Fibroblast of the aortic adventitia (primary cell): ENCODE data around the gene PIK3R1. TPM values are rescaled to one million over a fixed set of nuclear protein-coding genes. Genes with fewer than 3 reads are reported as not detected.

ENCODE experiments used
- DNase-seq: peaks from one replicate; pipeline ENCODE4 v3.0.0-alpha.2; 2010; ENCODE audit warnings: low read depth
- H3K4me3 ChIP-seq: 2 replicates; pipeline ENCODE4 v1.5.1; 2011; ENCODE audit warnings: low read depth, mild to moderate bottlenecking, control low read depth, low read length, moderate library complexity
- total RNA-seq: library from RNA; depleted of rRNA; stranded (reverse); fragments of >200 nt; gene quantifications from 2 replicates; pipeline ENCODE4 v1.2.3, GENCODE V29; 2012; ENCODE audit warnings: low replicate concordance
- TF ChIP-seq, protein P1 (sequence below): IDR thresholded peaks from 2 replicates; pipeline ENCODE4 v1.5.1; 2011; ENCODE audit warnings: mild to moderate bottlenecking, low read length, control low read depth, inconsistent platforms; ENCODE audit not compliant: insufficient read depth

PIK3R1 gene
- total RNA-seq, 1 donor = 45.1 TPM

DNA sequence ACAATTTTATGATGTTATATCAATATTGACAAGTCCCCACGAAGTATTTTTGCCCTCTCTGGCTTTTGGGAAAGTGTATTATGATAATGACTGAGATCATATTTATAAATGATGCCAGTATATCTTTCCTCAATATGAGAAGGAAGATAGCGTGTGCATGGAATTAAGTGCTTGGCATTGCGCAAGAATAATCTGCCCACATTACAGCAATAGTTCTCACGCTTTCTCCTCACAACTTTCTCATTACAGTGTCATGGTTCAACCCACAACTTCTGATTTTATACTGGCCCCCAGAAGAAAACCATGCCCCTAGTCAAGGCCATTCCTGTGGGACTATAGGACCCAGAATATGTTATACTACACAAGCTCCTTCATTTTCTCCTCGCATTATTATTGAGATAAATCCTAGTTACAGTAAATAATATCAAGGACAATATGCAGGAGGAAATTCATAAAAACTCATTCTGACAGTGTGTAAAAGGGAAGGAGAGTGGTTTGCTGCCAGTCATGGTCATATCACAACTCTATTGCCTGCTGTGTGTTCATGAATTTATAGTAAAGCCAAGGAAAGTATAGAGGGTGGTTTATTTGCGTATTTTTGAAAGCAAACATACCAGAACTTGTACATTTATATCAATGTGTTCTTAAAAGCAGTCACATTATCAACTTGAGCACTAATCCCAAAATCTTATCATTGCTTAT lies 114.1 kb downstream of the PIK3R1 start:
- H3K4me3 ChIP-seq = no peak overlapping the region
- TF ChIP-seq, protein P1, sequence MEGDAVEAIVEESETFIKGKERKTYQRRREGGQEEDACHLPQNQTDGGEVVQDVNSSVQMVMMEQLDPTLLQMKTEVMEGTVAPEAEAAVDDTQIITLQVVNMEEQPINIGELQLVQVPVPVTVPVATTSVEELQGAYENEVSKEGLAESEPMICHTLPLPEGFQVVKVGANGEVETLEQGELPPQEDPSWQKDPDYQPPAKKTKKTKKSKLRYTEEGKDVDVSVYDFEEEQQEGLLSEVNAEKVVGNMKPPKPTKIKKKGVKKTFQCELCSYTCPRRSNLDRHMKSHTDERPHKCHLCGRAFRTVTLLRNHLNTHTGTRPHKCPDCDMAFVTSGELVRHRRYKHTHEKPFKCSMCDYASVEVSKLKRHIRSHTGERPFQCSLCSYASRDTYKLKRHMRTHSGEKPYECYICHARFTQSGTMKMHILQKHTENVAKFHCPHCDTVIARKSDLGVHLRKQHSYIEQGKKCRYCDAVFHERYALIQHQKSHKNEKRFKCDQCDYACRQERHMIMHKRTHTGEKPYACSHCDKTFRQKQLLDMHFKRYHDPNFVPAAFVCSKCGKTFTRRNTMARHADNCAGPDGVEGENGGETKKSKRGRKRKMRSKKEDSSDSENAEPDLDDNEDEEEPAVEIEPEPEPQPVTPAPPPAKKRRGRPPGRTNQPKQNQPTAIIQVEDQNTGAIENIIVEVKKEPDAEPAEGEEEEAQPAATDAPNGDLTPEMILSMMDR = no peak
- DNase-seq = no peak

DNA sequence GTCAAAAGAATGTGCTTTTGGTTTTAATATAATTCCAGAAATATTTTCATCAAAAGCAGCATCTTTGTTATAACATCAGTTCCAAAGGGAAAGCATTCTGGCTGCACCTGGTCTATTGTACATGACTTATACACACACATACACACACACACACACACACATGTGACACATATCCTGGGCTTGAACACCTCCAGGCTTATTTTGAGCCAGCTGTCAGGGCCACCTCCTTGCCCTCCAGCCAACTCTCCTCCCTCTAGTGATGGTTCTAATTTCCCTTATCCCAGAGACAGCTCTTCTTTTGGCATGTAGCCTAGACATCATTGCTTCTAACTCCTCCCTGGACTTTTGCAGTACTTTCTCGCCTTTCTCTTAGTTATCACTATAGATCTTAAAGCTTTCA lies 115.0 kb downstream of the PIK3R1 start:
- TF ChIP-seq, protein P1 = no peak
- H3K4me3 ChIP-seq = no peak overlapping the region
- peak; percentile 25 for DNase-seq

DNA sequence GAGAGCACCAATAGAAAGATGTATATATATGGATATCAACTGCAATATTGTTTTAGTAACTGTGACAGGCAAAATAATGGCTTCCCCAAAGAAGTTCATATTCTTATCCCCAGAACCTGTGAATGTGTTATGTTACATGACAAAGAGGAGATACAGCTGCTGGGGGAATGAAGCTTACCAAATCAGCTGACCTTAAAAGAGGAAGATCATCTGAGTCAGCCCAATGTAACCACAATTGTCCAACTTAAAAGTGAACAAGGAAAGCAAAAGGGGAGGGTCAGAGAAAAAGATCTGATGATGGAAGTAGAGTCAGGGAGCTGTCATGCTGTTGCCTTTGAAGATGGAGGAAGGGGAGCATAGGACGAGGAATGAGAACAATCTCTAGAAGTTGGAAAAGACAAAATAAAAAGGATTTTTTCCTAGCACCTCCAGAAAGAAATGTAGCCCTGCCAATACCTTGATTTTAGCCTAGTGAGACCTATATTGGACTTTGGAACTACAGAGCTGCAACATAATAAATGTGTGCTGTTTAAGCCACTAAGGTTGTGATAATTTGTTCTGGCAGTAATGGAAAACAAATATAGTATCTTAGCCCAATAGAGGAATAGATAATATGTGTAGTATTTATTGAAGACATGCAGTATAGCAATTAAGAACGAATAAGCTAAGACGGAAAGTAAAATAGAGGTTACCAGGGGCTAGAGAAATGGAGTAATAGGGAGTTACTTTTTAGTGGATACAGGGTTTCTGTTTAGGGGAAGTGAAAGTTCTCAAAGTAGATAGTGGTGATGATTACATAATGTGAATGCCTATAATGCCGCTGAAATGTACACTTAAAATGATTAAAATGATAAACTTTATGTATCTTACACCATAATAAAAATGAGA lies 115.9 kb downstream of the PIK3R1 start:
- peak; percentile 55 for DNase-seq
- TF ChIP-seq, protein P1 = no peak
- no peak overlapping the region for H3K4me3 ChIP-seq

GRCh38 chr5:68332080-68332451 lies 116.5 kb downstream of the PIK3R1 start:
- TF ChIP-seq, protein P1 = no peak
- H3K4me3 ChIP-seq = no peak overlapping the region
- no peak for DNase-seq

DNA sequence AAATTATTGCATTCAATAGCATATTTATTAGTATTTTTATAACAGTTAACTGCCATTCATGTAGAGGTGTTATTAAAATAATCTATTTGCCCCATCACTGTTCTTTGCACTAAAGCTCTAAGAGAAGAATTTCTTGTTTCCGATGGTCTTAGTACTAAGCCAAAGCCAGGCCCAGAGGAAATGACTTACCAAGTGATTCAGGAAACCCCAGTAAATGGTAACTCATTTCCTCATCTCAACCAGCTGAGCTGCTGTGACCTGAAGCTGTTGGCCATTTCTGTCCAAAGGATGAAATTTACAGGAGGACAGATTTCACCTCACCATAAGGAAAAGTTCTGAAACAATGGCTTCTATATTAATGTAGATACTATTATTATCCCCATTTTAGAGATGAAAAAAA lies 117.0 kb downstream of the PIK3R1 start:
- TF ChIP-seq, protein P1 = no peak
- no peak for DNase-seq
- no peak overlapping the region for H3K4me3 ChIP-seq

- TF ChIP-seq, protein P1 = peak; percentile 47
- peak; percentile 88 for DNase-seq
- no peak overlapping the region for H3K4me3 ChIP-seq
Observed at GRCh38 chr5:68333649-68334552, 118.3 kb downstream of the PIK3R1 start.
